Endothelial cell of hepatic sinusoid (primary cell): Measurements from ENCODE around the gene CERKL.

Experiments used
- in situ Hi-C: cut with HindIII; loops from 2 replicates; pipeline ENCODE4 v1.10.0; 2017; ENCODE audit warnings: low sequenced_read_pairs

Gene CERKL

DNA sequence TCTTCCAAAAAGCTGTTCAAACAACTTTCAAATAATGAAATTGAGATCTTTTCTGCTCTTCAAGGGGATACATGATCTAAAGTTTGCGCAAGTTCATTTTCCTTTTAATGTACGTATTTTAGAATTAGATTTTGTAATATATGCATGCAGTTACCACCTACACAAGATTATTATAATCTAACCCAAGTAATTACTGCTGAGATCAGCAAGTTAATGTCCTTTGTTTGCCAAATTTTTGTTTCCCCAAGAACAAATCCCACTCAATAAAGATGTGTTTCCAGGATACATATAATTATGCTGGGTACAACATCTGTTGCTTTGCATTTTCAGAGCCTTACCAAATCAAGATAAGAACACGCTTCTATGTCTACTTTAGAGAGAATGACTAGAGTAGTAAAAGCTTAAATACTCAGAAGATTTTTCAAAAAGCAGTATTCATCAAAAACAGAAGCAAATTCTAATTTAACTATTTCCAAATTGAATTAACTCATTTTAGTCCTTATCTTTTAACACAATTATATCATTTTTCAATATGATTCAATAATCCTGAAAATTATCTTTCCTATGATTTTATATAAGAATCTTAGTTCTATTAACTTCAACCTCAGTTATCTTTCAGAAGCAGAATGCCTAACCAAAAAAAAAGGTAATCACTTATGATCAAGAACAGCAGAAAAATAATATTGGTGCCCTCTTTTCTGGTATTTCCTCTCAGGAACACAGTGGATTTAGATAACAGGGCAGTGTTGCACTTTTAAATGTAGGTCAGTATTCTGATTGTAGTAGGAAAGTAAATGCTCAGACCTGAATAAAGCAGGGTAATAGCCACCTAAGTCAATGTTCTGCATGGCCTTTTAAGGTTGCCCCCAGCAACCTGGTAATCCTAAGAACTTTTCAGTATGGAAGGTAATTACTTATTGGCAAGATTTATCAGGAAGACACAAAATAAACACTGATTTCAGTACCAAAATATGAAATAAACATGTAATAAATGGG, 28.0 kb downstream of the CERKL start:
- in situ Hi-C loops = no loop called here

DNA sequence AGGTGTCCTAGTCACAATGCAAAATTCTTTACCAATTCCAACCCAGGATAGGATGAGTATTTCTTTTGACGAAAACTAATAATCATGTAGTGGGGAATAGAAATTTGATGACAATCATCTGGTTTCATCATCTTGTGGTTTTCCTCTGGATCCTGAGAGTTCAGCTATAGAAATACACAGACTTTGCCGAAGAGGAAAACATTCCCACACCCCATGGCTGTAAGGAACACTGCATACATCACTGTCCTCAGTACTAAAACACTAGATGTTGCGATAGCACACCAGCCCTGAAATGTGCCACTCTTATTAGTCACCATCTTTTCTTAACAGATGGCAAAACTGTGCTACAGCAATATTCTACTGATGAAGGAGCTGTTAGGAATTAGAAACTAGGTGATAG, 29.4 kb downstream of the CERKL start:
- in situ Hi-C loops = no loop called here

DNA sequence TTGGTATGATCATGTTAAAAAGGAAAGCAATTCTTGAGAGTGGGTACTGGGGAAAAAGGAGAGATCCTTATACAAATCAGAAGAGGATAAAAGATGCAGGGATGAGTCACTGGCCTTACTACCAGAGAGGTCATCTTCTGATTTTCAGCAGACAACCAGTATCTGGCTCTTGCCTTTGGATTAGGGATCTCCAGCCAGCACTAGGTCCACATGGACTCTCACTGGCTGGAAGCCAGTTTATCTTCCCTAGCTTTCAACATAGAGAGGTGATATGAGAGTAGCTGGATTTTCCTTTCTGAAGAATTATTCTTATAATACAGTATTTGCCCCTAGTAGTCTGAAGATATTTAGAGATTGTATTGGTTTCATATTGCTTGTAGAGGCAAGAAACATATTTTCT, 30.2 kb downstream of the CERKL start:
- in situ Hi-C loops = no loop called here

DNA sequence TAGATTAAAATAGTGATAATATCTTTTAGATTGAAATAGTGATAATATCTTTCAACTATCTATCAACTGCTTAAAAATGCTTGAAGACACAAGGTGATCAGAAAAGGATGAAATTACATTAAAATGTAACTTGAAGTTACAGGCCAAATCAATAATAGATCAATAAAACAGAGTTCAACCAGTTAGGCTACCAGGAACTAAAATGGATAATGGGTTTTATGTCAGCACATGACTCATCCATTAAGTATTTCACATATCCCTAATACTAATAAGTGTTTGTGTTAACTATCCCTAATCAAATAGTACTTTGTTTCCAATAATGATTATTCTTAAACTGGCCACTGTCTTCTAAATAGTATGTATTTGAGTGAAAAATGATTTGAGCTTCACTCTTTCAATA, 33.7 kb downstream of the CERKL start:
- in situ Hi-C loops = no loop called here

DNA sequence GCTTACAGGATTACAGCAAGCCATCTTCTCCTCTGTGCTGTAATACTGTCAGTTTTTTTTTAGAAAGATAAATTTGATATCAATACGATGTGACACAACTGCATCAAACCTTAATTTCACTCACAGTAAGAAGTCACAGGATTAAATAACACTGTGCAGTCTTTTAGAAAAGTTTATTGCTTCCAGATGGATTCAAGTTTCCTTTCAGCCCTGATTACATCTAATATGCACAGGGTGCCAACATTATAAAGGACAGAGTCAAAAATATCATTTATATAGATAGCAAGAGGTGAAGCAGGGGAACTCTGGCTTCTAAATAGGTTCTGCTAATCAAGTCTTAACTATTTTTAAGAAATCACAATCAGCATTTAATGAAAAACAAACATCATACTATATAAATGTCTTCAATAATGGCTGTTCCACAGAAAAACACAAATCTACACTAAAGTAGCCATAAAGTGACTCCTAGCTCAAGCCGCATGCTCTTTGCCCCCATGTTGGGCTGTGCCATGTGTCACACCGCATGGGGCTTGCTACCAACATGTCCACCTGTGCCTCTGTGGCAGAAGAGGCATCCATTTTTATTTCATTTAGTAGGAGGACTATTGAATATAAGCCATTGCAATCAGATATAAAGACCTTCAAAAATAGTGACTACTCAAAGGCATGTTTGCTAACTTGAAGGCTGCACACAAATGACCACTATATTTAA, 35.0 kb downstream of the CERKL start:
- in situ Hi-C loops = no loop called here

DNA sequence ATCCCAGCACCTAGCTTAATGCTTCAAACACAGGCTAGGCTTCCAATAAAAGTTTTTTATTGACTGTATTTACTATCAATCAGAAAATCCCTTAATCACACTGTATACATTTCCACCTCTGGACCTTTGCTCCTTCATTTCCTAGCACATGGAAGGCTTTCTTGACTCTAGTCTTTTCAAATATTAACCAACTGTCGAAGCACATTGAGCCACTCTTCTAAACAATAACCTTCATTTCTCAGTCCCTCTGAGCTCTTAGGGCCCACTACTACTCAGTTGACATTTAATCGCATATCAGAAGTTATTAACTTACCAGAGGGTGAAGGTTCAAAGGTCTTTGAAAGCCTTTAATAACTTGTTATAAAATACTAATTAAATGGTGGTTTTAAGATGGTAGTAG, 37.4 kb downstream of the CERKL start:
- in situ Hi-C loops = no loop called here

DNA sequence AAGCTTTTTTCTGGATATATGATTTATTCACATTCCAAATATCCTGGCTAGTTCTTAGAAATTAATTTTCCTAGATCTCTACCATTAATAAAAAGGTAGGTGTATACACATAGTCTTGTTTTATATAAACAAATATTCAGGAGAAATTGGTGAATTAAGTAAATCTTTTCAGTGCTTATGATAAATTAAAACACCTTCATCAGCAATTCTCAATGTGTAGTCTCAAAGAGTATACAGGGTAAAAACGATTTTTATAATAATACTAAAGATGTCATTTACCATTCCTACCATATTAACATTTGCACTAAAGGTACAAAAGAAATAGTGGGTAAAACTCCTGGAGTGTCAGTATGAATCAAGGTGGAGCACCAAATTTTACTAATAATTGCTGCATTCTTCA, 40.2 kb downstream of the CERKL start:
- in situ Hi-C loops = no loop called here

DNA sequence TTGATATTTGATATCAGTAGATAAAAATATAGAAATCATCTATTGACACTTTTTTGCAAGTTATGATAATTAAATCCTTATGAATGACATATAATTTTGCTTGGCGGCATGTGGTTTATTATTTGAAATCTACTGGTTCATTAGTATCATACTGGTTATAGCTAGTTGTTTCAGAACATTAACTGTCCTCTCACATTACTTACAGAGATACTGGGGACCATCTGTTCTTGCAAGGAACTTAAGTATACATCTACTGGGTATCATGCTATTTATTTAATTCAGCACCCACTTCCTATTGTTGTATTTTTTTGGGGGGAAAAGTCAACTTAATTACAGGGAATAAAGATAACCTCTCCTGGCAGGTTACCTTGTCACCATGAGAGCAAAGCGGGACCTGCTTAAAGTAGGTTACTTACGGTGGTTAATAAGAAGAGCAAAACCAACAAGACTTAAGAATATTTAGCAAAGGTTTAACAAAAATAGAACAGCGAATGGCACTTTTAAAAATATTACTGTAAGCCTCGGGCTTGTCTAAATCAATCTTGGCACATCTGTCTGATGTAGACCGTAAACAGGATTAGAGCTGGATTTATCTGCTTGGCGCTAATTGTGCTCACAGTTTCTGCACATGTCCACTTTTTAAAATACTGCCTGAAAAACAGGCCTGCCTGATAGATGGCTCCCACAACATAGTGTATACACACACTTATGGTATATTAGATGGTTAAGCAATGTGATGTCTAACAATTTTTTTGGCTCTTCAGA, 41.8 kb downstream of the CERKL start:
- in situ Hi-C loops = no loop called here

DNA sequence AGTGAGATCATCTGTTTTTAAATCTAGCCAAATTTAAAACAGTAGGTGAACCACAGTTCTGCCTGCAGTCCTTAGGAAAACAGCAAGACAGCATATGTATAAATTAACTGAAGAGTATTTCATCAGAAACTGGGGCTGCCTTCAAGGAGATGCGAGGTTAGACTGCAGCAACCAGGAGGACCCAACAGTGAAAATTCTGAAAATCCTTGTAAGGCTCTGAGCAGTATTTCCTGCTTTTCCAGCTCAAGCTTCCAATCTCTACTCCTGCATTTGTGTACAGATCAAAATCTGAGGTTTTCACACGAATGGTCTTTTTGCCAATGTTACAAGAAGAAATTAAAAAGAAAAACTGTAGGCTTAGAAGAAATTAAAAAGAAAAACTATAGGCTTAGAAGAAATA, 43.7 kb downstream of the CERKL start:
- in situ Hi-C loops = no loop called here

DNA sequence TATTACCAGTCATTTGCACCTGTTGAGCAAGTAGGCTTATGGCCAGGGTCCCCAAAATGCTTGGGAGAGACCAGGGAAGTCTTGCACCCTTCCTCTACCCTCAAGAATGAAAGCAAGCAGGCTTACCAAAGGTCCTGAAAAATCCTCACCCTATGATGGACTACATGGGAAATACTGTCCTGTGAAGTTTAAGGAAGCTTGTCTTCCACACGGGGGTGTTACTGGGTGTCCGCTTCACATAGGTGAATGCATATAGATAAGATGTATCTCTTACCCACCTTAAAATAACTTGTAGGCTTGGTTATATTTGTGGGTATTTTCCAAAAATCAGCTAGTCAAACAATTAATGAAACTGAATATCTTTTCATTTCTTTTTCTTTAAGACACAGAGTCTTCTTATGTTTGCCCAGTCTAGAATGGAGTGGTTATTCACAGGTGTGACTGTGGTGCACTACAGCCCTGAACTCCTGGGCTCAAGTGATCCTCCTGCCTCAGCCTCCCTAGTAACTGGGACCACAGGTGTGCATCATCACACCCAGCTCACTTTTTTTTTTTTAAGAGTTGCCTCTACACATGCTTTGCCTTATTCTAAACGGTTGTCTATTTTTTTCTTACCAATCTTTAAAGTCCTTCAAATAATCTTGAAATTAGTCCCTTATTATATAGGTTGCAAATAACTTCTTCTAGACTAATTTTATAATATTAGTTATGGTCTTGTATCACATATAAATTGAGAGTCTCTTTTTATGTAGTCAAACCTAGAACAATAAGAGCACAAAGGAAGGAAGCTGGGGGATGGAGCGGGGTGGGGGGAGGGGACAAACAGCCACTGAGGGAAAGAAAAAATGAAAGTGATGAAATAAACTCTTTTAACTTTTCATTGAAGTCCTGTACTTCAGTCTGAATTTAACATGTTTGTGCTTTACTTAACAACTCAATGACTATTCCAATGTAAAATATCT, 49.0 kb downstream of the CERKL start:
- in situ Hi-C loops = no loop called here

DNA sequence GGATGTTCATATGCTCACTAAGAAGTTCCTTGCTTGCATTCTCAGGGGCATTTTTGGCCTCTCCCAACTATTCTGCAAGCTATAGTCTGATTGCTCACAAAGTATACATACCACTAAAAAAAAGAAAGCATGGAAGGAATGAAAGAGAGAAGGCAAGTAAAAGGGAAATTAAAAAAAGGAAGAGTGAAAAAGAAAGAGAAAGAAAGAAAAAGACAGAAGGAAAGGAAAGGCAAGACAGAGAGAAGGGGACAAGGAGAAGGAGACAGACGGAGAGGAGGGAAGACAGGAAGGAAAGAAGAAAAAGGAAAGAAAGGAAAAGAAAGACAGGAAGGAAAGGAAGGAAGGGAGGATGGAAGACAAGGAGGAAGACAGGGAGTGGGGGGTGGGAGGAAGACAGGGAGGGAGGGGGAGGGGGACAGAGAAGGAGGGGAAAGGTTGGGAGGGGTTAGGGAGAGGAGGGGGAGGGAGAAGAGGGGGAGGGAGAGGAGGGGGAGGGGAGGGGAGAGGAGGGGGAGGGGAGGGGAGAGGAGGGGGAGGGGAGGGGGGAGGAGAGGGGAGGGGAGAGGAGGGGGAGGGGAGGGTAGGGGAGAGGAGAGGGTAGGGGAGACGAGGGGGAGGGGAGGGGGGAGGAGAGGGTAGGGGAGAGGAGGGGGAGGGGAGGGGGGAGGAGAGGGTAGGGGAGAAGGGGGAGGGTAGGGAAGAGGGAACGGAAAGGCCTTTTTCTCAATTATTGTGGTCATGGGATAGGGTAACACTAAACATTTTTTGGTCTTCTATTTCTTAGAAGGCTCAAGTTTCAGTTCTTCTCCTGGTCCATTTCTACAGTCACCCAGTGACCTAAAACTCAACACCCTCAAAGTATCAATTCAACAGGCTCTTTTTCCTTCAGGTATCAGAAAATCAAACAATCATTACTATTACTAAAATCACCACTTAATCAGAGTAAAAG, 50.7 kb downstream of the CERKL start:
- in situ Hi-C loops = no loop called here

DNA sequence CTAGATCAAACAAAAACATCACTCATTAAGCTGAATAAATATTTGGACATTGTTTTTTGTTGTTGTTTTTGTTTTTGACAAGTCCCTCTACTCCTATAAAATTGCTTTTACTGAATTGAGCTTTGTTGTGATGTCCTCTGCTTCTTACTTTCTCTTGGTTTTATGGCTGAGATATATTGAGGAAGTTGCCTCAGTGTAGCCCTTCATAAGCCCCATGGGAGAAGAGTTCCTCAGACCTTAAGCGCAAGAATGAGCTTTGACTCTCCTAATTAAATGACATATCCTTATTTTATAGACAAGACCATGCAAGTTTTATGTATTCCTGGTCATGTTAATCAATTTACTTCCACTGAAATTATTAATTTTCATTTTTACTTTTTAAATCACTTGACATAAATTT, 54.9 kb downstream of the CERKL start:
- in situ Hi-C loops = loop anchor here (5.0 kb wide), 1 partner anchor 35 kb away; no protein-coding TSS in a partner anchor

DNA sequence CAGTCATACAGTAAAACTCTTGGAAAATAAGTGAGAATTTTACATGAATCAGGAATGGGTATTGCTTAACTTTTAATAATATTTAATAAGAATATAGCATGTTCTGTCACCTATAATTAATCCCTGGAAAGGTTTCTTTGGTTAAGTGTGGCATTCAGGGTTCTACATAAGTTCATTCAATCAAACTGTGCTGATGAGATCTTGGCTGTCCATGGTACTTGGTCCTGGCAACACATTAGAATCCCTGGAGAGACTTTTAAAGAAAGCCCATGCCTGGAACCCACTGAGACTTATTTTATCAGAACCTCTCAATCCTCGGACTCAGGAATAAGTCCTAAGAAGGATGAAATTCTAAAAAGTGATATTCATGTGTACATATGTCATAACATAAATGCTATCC, 60.3 kb downstream of the CERKL start:
- in situ Hi-C loops = no loop called here

DNA sequence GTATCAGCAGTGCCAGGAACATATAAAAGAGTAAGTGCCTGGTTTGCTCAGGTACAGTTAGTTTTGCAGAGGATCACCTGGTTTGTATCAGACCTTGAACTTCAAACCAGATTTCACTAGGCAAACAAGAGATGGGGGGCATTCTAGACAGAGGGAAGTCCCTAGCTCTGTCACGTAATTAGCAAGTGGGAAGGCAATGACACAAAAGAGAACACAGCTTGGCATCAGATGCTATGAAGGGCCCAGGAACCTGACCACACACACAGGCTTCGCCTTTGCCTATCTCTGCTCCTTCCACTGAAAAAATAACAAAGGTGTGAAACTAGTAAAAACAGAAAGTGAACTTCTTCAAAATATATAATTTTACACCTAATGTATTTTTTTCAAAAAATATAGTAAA, 62.6 kb downstream of the CERKL start:
- in situ Hi-C loops = no loop called here

DNA sequence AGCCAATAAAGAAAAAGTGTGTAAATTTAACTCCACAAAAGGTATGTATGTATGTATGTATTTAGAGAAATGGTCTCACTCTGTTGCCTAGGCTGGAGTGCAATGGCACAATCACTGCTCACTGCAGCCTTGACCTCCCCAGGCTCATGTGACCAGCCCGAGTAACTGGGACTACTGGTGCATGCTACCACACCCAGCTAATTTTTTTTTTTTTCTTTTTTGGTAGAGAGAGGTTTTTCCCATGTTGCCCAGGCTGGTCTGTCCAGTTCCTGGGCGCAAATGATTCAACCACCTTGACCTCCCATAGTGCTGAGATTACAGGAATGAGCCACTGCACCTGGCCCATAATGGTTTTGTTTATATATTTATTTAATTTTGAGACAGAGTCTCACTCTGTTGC, 67.1 kb downstream of the CERKL start:
- in situ Hi-C loops = no loop called here

DNA sequence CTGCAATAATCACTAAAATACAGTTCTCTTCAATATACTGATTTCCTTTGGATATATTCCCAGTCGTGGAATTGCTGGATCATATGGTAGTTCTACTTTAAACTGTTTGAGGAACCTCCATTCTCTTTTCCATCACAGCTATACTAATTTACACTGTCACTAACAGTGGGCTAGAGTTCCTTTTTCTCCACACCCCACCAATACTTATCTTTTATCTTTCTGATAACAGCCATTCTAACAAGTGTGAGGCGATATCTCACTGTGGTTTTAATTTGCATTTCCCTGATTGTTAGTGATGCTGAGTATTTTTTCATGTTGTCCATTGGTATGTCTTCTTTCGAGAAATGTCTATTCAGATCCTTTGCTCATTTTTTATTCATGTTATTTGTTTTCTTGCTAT, 68.4 kb downstream of the CERKL start:
- in situ Hi-C loops = no loop called here

DNA sequence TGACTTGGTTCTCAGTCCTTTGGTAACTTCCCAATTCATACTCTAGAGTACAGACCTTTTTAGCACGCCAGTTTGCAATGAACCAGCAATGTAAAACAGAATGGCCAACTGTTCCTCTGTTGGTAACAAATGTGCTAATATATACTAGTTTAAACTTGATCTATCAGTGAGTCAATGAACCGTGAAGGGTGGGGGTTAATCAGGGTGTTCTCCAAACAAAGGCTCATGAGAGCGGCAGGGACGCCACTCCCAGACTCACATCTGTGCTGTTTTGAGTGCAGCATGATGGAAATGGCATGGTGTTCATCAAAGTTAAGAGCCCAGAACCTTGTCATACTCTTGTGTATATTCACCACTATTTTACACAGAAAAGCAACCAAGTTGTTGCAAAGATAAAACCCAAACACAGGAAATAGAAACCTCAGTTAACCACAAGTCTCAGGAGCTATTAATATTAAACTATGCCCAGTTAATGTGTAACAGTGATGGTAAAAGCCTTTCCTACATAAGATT, 70.3 kb downstream of the CERKL start:
- in situ Hi-C loops = no loop called here

DNA sequence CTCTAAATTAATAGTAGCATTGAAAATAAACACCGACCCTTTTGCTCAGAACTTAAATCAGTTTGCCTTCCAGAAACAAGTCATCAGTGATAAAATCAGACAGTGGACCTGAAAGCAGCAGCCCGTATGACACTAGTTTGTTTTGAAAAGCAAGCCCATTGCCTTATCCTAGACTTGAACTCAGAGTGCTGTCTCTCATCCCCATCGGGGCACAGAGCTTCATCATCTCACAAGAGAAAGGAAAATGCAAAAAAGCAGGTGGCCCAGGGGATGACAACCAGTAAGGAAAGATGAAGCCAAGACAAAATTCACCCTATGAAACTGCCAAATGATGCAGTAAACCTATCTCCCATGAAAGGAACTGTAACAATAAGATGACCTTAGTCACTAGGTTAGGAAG, 71.2 kb downstream of the CERKL start:
- in situ Hi-C loops = no loop called here

DNA sequence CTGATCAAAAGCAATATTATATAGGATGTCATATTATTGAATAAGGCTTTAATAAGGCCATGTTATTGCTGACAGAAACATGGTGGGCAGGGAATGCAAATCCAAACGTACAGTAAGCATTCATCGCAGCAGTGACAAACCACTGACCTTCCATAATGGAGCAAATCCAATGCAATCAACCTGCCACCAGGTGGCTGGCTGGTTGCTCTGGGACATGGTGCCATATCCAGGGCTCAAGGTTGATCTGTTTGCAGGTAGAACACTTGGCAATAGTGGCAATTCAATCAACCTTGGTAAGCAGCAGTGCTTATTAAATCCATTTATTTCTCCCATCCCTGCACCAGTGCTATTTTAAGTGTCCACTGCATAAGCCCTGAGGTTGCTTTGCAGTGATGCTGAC, 75.4 kb downstream of the CERKL start:
- in situ Hi-C loops = no loop called here
